Gastroesophageal sphincter (tissue), 3 donors: ENCODE data around the gene MAN2A2.

Source experiments
- CTCF ChIP-seq, 4 experiments: fragments of 200-600 bp in 2 of 4; fragments of 450-650 bp in 2 of 4; sonication (generic) in 1 of 4; IDR thresholded peaks; one replicate each; pipeline ENCODE4 v1.5.1; 2017 to 2019; ENCODE audit warnings: antibody characterized with exemption in 4 of 4, mild to moderate bottlenecking in 2 of 4, moderate library complexity in 2 of 4
- POLR2A ChIP-seq, 2 donors: fragments of 450-650 bp; IDR thresholded peaks; one replicate each; pipeline ENCODE4 v1.6.1; 2017; ENCODE audit warnings: antibody characterized with exemption in 2 of 2, mild to moderate bottlenecking in 2 of 2, moderate library complexity in 1 of 2
- POLR2AphosphoS5 ChIP-seq: sonication (generic); formaldehyde crosslinking; IDR thresholded peaks from one replicate; pipeline ENCODE4 v1.6.1; 2017; ENCODE audit warnings: antibody characterized with exemption

- TF ChIP-seq CTCF (IDR thresholded peaks at IDR 0.05) (no peak), POLR2A (IDR thresholded peaks at IDR 0.05) (no peak), POLR2AphosphoS5 (no peak)
These were observed 9.7 kb upstream of the MAN2A2 start for GRCh38 chr15:90893175-90894090.
